Adrenal gland (tissue), 5 donors: ENCODE measurements around the gene ADAMTS13.

Source experiments
- POLR2A ChIP-seq, 2 donors: fragments of 450-650 bp; IDR thresholded peaks; one replicate each; pipeline ENCODE4 v1.6.1; 2017; ENCODE audit warnings: antibody characterized with exemption in 2 of 2, mild to moderate bottlenecking in 2 of 2, moderate library complexity in 1 of 2
- TF ChIP-seq, protein P1 (sequence below), 6 experiments: fragments of 450-650 bp in 4 of 6; fragments of 200-600 bp in 2 of 6; sonication (generic) in 1 of 6; IDR thresholded peaks; 1 replicate in 5 of 6; 2 replicates in 1 of 6; pipeline versions ENCODE4 v1.5.1 to v1.8.0; 2016 to 2021; ENCODE audit warnings: antibody characterized with exemption in 6 of 6, mild to moderate bottlenecking in 2 of 6, moderate library complexity in 1 of 6
- donor health status: DM: no; HTN: no; CAD: no.

DNA sequence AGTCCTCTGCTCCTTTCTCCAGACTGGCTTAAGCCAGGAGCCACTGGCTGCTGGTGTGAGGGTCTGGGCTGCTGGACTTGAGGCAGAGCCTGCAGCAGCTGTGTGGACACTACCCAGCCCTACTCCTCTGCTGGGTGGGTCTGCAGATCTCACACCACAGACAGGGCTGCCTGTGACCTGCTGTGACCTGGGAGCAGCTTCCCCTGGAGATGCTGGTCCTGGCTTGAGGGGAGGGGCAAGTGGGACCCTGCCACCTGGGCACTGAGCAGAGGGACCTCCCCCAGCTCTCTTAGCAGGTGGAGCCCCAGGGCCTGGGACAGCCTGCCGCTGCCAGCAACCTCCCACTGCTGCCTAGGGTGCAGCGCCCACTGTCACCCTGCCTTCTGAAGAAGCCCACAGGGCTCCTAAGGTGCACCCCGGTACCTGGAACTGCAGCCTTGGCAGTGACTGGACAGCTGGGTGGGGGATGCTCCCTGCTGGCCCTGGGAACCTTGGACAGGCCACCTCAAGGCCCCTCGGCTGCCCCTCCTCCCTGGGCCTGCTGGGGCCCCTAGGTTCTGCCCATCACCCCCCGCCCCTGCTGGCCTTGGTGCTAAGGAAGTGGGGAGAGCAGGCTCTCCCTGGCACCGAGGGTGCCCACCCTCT, 46.7 kb downstream of the ADAMTS13 start:
- no peak for TF ChIP-seq POLR2A (IDR thresholded peaks at IDR 0.05)
- TF ChIP-seq, protein P1, sequence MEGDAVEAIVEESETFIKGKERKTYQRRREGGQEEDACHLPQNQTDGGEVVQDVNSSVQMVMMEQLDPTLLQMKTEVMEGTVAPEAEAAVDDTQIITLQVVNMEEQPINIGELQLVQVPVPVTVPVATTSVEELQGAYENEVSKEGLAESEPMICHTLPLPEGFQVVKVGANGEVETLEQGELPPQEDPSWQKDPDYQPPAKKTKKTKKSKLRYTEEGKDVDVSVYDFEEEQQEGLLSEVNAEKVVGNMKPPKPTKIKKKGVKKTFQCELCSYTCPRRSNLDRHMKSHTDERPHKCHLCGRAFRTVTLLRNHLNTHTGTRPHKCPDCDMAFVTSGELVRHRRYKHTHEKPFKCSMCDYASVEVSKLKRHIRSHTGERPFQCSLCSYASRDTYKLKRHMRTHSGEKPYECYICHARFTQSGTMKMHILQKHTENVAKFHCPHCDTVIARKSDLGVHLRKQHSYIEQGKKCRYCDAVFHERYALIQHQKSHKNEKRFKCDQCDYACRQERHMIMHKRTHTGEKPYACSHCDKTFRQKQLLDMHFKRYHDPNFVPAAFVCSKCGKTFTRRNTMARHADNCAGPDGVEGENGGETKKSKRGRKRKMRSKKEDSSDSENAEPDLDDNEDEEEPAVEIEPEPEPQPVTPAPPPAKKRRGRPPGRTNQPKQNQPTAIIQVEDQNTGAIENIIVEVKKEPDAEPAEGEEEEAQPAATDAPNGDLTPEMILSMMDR (IDR thresholded peaks at IDR 0.05): no peak
